ENCODE data around the gene MED26.

MED26 gene

GRCh38 chr19:16587833-16588823 lies 39.9 kb downstream of the MED26 start:
- DNase-seq: no peak

GRCh38 chr19:16586991-16587832 lies 40.8 kb downstream of the MED26 start:
- DNase-seq: no peak

- no peak for DNase-seq
These were observed 41.5 kb downstream of the MED26 start for GRCh38 chr19:16586477-16586871.

GRCh38 chr19:16585808-16586476 lies 42.1 kb downstream of the MED26 start:
- no peak for DNase-seq

GRCh38 chr19:16585094-16585801 lies 42.8 kb downstream of the MED26 start:
- DNase-seq: no peak

GRCh38 chr19:16584248-16585093 lies 43.5 kb downstream of the MED26 start:
- peak in 1 of 2 experiments; percentile 36 for DNase-seq

GRCh38 chr19:16582486-16583261 lies 45.3 kb downstream of the MED26 start:
- DNase-seq: no peak

- no peak for DNase-seq
These were observed 46.0 kb downstream of the MED26 start for GRCh38 chr19:16581971-16582343.

- no peak for DNase-seq
These were observed 46.6 kb downstream of the MED26 start for GRCh38 chr19:16581145-16581970.

GRCh38 chr19:16579381-16579780 lies 48.6 kb downstream of the MED26 start:
- no peak for DNase-seq

GRCh38 chr19:16577531-16577985 lies 50.4 kb downstream of the MED26 start:
- DNase-seq: no peak

- DNase-seq: no peak
These were observed 51.1 kb downstream of the MED26 start for GRCh38 chr19:16576690-16577530.

- DNase-seq: no peak
These were observed 51.9 kb downstream of the MED26 start for GRCh38 chr19:16575861-16576689.

- DNase-seq: no peak
These were observed 52.7 kb downstream of the MED26 start for GRCh38 chr19:16575282-16575681.

GRCh38 chr19:16573925-16574324 lies 54.1 kb downstream of the MED26 start:
- no peak for DNase-seq

GRCh38 chr19:16573296-16573695 lies 54.7 kb downstream of the MED26 start:
- no peak for DNase-seq

GRCh38 chr19:16572332-16573211 lies 55.4 kb downstream of the MED26 start, which contains the start of gene SLC35E1:
TSS of gene SLC35E1 (minus strand) at chr19:16572415. CDS start at chr19:16572364, 51 bp downstream.
- peak; percentile 90 to 98 for DNase-seq
